Right lobe of liver (tissue), 4 donors: ENCODE results near the gene GRXCR1.

ENCODE experiments used
- CTCF ChIP-seq, 4 donors: fragments of 200-600 bp in 3 of 4; fragments of 450-650 bp in 1 of 4; IDR thresholded peaks; one replicate each; pipeline versions ENCODE4 v1.5.1 to v1.8.0; 2016 to 2022; ENCODE audit warnings: antibody characterized with exemption in 4 of 4, mild to moderate bottlenecking in 2 of 4
- POLR2A ChIP-seq: fragments of 450-650 bp; IDR thresholded peaks from one replicate; pipeline ENCODE4 v1.6.1; 2017; ENCODE audit warnings: antibody characterized with exemption, mild to moderate bottlenecking
- donor health status: DM: no; HTN: no; CAD: no.
- donor health status: DM: no; HTN: no; CAD: no.
- donor health status: DM: no; HTN: yes; CAD: no.

- no peak for TF ChIP-seq CTCF (IDR thresholded peaks at IDR 0.05)
- TF ChIP-seq POLR2A, result no peak
Measured at GRCh38 chr4:43066415-43066814, 173.9 kb downstream of the GRXCR1 start.
